ENCODE measurements around the gene SLC11A2.

SLC11A2 gene

DNA sequence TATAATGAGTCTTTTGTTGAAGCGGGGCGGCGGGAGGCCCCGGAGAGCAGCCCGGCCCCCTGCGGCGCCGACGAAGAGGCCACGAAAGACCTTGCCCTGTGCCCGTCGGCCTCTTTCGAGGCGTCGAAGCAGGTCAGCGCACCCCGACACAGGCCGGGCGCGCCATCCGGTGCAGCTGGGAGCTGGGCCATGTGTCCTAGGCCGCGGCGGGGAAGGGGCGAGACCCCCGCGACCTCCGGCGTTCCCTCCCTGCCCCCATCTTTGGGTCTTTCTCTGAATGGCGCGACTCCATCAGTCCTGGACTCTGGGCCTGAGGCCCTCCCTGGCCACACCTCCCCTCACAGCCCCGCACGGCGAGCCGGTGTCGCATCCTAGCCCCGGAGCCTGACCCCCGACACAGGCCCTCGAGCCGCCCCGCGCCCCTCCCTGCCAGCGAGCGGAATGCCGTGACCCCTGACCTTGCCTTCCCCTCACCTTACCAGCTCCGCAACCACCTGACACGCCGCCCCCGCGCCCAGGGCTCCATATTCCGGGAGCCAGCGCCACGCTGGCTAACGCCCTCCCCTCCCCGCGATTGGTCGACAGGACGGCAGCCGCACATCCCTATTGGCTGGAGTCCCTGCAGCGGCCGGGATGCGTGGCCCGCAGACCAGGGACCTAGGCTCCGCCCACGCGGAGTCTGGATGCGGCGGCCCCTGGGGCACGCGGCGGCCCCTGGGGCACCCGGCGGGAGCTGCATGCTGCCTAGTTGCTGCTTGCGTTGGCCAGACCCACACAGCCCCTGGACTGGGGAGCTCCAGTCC lies at the start of gene SLC11A2:
TSS of gene SLC11A2 (minus strand) at position 549 of the 803 bp plus-strand sequence. CDS start 15,656 bp downstream, outside the sequence.
- peak; percentile 90 for DNase-seq

DNA sequence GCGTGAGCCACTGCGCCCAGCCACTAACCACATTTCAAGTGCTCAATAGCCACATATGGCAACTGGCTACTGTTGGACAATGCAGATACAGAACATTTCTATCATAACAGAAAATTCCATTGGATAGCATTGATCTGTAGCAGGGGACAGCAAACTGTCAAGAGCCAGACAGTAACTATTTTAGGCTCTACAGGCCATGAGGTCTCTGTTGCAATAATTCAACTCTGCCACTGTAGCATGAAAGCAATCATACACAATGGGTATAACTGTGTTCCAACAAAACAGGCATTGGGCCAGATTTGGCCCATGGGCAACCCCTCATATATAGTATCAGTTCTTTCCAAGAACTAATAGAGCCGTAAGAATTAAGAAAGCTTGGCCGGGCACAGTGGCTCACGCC lies 49.2 kb upstream of the SLC11A2 start:
- DNase-seq: no peak

DNA sequence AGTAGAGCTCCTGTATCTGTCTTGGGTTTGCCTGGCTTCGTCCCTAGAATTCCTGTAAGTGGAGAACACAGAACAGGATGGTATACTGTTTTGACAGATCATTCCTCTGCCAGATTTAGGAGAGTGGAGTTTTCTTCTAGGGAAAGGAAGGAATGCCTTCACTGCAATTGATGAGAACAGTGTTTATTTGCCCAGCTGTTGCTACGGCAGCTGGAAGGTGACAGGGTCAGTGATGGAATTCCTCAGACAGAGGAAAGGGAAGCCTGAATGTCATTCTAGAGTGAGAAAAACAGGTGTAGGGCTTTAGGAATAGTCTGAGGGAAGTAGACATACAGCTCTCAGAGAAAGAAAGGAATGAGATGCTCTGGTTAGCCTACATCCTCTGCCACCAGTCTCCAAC lies 45.5 kb upstream of the SLC11A2 start:
- no peak for DNase-seq

DNA sequence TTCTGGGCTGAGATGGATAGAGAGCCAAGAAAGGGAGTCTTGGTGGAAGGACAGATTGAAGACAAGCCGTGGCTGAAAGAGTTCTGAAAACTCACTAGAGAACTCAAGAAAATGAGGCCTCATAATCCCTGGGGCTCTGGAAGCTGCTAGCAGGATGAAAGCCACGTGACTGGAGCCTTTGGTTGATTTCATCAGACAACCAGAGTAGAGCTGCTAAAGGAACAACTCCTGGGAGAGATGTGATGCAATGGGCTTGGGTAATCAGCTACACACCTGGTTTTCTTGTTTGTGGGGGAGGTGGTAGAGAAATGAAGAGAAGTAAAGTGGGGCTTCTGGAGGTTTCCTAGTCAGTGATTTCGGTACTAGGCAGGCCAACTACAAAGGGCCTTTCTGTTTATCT lies 43.8 kb upstream of the SLC11A2 start:
- no peak for DNase-seq

DNA sequence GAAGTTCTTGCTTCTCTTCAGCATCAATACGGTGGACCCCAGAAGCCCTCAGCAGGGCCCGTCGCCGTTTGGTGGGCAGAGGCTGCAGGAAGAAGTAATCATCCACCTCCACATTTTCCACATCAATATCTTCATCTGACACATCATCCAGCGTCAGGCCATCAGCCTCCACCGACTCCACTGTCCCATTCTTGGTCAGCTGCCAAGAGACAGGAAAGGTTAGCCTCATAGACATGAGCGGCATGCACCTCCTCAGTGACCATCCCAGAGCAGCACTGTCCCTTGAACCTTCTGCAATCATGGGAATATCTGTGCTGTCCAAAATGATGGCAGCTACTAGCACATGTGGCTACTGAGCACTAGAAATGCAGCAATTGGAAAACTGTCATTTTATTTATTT lies 41.6 kb upstream of the SLC11A2 start:
- no peak for DNase-seq

DNA sequence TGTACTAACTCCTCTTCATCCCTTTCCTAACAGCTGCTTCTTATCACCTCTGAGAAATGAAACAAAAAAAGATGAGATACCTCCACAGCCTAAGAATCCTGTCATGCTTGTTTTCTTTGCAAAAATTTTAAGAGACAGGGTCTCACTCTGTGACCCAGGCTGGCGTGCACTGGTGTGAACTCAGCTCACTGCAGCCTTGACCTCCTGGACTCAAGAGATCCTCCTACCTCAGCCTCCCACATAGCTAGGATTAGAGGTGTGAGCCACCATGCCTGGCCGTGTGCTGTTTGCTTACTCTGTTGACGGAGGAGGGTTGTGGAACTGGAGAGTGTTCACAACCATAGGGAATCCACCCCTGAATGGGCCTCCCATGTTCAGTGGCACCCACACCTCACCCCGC lies 41.0 kb upstream of the SLC11A2 start:
- DNase-seq: no peak

DNA sequence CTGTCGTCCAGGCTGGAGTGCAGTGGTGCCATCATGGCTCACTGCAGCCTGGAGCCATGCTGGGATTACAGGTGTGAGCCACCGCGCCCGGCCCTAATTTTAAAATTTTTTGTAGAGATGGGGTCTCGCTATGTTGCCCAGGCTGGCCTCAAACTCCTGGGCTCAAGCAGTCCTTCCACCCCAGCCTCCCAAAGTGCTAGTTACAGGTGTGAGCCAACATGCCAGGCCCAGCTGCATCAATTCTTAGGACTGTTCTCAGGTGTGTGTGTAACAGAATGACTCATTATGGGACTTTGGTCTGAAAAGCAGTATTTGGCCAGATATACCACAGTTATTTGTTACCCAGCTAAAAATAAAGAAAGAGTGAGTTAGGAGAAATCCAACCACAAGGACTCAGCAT lies 39.3 kb upstream of the SLC11A2 start:
- no peak for DNase-seq

DNA sequence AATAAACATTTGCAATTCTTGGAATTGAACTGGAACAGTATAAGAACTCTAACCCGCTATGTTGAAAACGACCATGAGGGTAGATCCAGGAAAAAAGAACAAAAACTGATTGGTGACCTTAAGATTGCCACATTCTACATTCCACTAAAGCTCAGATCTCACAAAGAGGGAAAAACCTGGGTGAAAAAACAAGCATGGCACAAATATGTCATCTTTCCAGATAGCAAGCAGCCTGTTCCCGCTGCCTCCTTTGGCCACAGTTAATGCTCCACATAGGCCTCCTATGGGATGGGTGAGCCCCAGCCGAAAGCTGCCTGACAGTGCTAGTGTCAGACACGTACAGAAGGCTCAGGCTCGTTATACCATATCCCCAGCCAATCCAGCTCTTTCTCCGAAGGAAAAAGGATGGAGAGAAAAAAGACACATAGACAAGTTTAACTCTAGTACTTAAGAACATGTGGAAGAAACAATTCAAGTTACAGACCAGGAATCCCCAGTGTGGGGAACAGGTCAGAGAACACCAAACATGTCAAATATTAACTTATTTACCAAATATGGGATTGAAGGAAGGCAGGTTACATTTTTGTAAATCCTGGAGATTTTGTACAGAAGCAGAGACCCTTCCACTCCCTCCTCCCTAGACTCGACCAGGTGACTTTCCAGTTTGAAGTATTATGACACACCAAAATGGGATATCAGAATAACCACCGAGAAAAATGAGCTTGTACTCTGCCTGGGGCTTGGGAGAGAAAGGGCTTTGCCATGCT lies 36.6 kb upstream of the SLC11A2 start:
- no peak for DNase-seq

DNA sequence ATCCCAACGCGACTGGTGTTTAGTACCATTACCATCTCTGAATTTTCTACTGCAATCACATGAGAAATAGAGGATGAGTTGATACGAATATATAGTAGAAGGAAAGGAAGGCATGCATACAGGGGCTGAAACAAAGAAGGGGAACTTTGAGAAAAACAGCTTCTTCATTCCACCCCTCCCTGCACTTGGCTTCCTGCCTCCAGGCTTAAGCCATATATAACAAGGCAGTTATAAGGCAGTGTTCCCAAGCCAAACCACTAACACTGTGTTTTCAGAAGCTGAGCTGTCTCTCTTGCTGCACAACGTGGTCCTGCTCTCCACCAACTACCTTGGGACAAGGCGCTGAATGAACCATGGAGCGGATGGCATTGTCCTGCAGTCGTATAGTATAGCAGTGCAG lies 32.9 kb upstream of the SLC11A2 start:
- DNase-seq: no peak

DNA sequence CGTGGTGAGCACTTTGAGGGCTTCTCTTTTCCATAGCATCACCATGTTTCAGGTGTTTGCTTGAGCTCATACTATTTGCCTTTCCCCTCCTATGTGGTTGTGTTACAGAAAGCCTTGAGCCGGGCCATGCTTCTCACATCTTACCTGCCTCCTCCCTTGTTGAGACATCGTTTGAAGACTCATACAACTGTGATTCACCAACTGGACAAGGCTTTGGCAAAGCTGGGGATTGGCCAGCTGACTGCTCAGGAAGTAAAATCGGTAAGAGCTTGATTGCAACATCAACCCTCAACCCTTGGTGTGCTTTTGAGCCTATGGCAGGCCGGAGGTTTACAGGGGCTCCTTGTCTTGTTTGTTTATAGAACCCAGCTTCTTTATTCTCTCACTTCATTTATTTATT lies 30.1 kb upstream of the SLC11A2 start:
- no peak for DNase-seq

DNA sequence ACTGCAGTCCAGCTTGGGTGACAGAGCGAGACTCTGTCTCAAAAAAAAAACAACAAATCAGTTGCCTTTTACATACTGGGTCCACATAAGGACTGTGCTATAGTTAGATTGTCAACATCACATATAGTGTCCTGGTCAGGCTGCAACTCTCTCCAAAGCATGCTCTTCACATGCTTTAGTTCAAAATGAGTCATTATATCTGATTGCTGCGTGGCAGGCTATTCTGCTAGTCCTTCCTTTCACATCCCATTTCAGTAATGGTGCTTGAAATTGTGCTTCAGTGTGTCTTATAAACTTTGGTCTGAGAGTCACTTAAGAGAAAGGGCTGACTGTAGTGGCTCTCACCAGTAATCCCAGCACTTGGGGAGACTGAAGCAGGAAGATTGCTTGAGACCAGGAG lies 28.9 kb upstream of the SLC11A2 start:
- DNase-seq: no peak

DNA sequence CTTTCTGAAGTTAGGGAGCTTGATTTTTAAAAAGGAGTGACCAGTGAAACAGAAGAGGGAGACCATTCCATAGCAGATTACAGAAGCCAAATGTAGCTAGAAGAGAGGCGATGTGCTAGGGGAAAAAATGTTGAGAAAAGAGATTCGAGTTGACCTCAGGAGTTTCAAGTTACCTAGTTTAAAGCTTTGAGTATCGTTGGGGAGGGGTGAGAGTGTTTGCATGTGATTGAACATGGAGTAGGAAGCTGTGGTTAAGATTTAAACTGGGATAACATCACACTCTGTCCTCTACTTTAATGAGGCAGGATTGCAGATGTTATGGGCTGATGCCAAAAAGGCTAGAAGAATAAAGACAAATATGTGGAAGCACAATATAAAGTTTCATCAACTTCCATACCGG lies 25.6 kb upstream of the SLC11A2 start:
- no peak for DNase-seq

DNA sequence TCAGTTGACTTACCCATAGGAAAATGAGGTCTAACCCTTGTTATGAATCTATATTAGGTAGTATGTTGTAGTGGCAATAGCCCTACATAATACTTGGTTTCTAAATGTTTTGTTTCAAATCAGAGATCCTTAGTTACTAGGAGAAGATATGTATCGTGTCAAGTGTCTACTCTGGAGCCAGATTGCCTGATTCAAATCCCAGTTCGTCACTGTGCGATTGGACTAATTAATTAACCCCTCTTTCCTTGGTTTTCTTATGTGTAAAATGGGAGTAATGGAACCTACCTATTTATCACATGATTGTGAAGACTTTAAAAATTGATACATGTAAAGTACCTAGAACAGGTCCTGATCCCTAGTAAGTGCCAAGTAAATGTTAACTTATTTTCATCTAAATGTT lies 23.3 kb upstream of the SLC11A2 start:
- no peak for DNase-seq

DNA sequence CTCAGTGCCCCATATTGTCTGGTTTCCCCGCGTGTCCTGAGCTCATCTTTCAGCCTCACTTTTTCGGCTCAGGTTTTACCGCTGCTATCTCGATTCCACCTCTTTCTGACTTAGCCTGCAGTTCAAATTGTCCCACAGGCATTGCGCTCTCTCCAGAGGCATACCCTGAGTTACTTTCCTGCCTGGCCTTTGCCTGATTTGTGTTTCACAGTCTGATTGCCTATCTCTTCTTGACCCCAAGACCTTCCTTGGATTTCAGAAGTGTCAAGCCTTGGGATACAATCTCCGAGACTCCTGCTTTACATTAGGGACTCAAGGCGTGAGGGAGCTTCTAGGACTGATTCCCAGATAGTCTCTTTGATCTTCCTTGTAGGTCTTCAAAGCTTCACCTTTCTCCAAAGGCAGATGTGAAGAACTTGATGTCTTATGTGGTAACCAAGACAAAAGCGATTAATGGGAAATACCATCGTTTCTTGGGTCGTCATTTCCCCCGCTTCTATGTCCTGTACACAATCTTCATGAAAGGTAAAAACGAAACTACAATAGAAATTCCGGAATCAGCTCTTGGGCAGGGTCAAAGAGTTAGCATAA lies 22.6 kb upstream of the SLC11A2 start:
- no peak for DNase-seq

DNA sequence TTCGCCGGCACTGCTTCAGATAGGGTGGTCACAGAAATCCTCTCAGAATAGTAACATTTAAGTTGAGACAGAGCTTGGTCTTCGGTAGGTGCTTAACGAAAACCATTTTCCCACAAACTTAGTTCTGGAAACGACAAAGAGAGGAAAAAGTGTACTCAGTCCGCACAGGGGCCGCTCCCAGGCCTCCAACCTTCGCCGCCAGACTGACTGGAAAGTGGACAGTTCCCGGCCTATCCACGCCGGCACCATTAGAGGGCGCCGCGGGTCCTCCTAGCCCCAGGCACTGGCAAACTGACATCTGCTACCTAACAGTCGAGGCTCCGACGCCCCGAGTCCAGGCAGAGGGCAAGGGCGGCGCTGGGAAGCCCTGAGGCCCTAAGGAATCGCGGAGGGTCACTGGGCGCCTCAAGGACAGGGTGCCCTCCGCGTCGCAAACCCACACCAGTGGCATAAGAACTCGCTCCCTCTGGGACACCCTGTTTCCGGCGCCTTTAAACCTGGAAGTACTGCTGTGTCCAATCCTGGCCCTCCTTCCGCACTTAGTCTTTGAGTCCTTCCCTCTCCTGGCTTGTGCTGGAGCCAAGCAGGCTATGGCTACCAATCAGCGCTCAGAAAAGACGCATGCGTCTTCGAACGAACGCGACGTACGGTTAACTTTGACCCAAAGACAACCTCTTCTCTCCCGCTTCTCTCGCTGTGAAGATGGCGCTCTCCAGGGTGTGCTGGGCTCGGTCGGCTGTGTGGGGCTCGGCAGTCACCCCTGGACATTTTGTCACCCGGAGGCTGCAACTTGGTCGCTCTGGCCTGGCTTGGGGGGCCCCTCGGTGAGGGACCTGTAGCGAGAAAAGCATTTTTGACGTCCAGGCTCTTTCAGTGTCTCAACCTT lies 21.7 kb upstream of the SLC11A2 start, which contains the start of gene LETMD1:
TSS of gene LETMD1 (plus strand) at position 673 of the 886 bp plus-strand sequence. CDS start at position 703, 30 bp downstream.
- peak; percentile 96 for DNase-seq

DNA sequence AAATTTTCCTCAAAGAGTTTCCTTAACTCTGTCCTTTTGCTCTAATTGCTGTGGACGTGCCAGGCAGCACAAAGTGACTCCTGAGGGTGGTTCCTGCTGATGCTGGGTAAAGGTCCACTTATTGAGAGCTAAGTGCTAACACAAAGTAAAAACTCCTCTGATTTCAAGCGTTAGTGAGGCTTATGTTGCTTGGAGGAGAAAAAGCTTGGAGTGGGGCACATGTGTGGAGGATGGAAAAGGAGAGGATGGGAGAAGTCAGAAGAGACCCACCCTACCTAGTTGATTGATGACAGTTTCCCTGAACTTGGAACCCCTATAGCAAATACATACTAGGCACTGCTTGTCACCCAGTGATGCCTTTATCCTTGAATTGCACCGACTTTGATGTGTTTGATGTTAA lies 10.1 kb upstream of the SLC11A2 start:
- no peak for DNase-seq

DNA sequence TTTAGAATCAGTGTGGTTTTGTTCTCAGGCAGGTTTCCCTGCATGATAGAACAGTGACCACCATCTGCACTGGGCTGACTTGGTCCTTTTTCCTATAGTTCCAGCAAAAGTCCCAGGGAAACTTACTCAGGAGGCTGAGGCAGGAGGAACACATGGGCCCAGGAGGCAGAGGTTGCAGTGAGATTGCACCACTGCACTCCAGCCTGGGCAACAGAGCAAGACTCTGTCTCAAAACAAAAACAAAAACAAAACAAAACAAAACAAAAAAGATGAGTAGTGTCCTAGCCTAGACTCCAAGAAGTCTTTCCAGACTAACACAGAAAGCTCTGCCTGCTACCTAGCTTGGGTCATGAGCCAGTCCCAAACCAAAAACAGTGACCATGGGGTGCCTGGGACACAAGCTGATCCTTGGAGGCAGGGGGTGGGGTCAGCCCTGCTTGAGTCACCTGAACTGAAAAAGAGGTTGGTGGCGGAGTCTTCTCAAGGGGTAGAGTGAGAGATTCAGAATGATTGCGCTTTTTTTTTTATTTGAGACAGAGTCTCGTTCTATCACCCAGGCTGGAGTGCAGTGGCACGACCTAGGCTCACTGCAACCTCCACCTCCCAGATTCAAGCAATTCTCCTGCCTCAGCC lies 7.4 kb upstream of the SLC11A2 start:
- DNase-seq: no peak

DNA sequence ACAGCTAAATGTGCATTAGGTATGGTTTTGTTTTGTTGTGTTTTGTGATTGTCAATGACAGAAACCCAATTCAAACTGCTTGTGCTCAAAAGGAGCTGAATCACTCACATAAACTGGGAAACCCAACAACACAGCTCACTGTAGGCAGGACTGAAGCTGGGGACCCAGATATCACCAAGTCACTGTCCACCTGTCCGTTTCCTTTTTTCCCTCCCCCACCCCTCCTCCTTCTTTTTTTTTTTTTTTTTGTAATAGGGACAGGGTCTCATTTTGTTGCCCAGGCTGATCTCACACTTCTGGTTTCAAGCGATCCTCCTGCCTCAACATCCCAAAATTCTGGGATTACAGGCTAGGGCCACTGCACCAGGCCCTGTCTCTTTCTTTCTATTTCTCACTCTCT lies 6.9 kb upstream of the SLC11A2 start:
- no peak for DNase-seq

DNA sequence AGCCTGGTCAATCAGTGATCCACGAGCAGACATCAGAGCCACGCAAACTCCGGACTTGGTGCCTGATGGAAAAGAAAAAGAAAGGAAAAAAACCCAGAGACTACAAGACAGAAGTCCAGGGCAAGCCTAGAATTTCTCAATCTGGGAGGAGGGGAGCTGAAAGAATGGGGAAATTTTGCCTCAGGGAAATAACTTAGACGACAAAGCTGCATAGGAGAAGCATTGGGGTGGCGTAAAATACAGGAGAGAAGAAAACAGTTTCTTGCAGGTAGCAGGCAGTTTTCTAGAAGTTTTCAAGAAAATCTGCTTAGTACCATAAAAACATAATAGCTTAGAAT lies 2.6 kb upstream of the SLC11A2 start:
- DNase-seq: no peak

DNA sequence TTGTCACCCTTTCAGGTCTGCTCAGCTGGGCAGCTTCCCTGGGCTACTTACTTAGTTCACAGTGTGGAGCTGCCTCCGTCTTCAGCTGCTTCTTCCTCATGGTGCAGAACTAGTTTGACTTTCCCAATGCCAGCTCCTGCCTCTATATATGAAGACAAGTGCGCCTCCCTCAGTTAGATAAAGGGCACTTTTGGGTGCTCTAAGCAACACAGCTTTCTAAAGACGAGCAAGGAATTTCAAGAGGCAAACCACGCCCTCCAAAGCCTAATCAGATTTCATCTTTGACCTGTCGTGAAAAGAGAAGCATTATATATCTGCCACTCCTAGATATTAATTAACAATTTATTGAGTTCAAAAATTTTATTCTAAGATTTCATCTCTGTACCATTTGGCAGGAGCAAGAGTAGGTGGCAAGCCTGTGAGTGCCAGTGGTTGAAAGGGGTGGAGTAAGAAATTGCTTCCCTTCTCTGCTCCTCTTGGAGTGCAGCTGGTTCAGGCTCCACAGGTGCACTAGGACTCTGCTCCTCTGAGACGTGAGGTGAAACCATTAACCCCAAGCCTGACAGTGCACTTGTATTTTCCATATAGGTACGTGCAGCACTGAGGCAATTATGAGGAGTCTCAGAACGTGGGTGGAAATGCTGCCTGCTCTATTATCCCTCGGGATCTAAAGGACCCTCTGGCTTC lies 2.1 kb upstream of the SLC11A2 start:
- peak; percentile 35 for DNase-seq

DNA sequence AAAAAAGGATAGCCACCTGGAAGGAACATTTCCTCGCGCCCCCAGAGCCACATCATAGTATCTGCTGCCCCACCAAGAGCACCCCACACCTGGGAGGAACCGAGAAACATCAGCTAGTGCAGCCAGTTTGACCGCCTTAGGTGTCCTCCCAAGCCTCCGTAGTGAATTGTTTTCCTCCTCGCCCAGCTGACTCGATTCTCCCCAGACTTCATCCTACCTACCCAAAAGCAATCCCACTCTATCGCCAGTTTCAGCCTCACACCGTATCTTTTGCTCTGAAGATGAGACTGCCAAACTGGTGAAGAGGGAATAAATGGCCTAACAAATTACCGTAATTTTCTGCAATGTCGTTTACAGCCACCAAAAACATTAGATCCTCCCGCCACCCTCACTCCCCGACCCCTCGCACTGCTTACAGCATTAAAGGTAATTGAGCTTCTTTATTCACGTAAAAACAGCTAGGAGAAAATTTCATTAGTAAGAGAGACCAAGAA lies 1.2 kb upstream of the SLC11A2 start:
- DNase-seq: no peak

All from NCI-H1092 treated with DMSO at 0.1 percent for 48 hours (cell line).